ENCODE measurements around the gene ZBTB7B.

ZBTB7B gene

GRCh38 chr1:155018617-155019348 is 16.2 kb downstream of the ZBTB7B start:
- DNase-seq, result no peak

GRCh38 chr1:155019377-155020245 is 17.0 kb downstream of the ZBTB7B start:
- DNase-seq, result no peak

- no peak for DNase-seq
Measured at GRCh38 chr1:155022136-155022926, 19.7 kb downstream of the ZBTB7B start.

- no peak for DNase-seq
Measured at GRCh38 chr1:155022927-155023236, 20.3 kb downstream of the ZBTB7B start.

- DNase-seq, result no peak
Measured at GRCh38 chr1:155023627-155024026, 21.0 kb downstream of the ZBTB7B start.

- DNase-seq, result no peak
Measured at GRCh38 chr1:155024315-155024714, 21.7 kb downstream of the ZBTB7B start.

- no peak for DNase-seq
Measured at GRCh38 chr1:155026154-155026553, 23.6 kb downstream of the ZBTB7B start.

GRCh38 chr1:155026588-155026987 is 24.0 kb downstream of the ZBTB7B start:
- DNase-seq, result no peak

GRCh38 chr1:155029513-155030242 is 27.1 kb downstream of the ZBTB7B start:
- DNase-seq, result no peak

- no peak for DNase-seq
Measured at GRCh38 chr1:155030243-155030795, 27.7 kb downstream of the ZBTB7B start.

- DNase-seq, result no peak
Measured at GRCh38 chr1:155030899-155031298, 28.3 kb downstream of the ZBTB7B start.

GRCh38 chr1:155032886-155033285 is 30.3 kb downstream of the ZBTB7B start:
- no peak for DNase-seq

GRCh38 chr1:155033524-155033923 is 30.9 kb downstream of the ZBTB7B start, which contains the start of the genes DCST1 and DCST2:
DCST1 (plus strand) TSS chr1:155033824; CDS start chr1:155034037, 213 bp downstream.
DCST2 (minus strand) TSS chr1:155033781; CDS start chr1:155033701, 80 bp downstream.
- DNase-seq, result no peak

- no peak for DNase-seq
Measured at GRCh38 chr1:155034318-155035208, 32.0 kb downstream of the ZBTB7B start.

- DNase-seq, result no peak
Measured at GRCh38 chr1:155035936-155036335, 33.3 kb downstream of the ZBTB7B start.

GRCh38 chr1:155037043-155037442 is 34.4 kb downstream of the ZBTB7B start:
- no peak for DNase-seq

- no peak for DNase-seq
Measured at GRCh38 chr1:155037851-155038441, 35.3 kb downstream of the ZBTB7B start.

- no peak for DNase-seq
Measured at GRCh38 chr1:155038602-155039307, 36.2 kb downstream of the ZBTB7B start.

- no peak for DNase-seq
Measured at GRCh38 chr1:155039308-155039669, 36.7 kb downstream of the ZBTB7B start.

Data from activated CD4-positive, alpha-beta T cell treated with anti-CD3 and anti-CD28 coated beads, Interleukin-2, amount 50 U/mL, for 16 hours (primary cell).